ENCODE results near the gene ZSCAN20.

Gene ZSCAN20

DNA sequence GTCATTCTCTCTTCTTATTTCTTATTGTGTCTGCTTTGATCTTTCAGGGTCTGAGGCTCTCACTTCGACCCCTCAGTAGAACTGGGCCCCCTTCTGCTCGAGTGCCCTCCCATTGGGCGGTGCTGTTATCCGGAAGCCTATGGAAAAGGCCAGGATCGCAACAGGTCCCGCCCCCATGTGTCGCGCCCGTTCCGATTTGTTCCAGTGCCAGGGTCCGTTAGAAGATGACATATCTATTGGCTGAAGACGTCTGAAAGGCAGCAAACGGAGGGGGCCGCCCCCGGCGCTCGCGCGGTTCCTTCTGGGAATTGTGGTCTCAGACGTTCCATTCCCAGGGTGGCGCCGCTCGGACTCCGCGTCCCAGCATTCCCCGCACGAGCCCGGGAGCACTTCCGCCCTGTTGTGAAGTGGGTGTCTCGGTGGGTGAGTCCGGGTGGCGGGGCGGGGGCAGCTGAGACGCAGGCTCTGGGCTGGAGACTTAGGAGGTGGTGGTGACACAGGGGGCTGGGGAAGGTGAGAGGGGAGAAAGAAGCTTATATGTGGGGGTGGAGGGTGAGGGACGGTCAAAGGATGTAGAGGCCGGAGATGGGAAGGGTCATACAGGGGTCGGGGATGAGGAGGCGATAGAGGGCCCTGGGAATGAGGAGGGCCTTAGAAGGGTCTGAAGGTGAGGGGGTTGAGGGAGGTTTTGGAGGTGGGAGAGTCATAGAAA is at the start of gene ZSCAN20:
Gene ZSCAN20, plus strand, starts transcription at position 377 of the 712 bp plus-strand sequence. CDS start 6,644 bp downstream, outside the sequence.
- ATAC-seq = peak; percentile 95
- TF ChIP-seq SNAI2 (CRISPR knock-in tag; IDR thresholded peaks at IDR 0.05) (no peak), ZNF70 (CRISPR knock-in tag; IDR thresholded peaks at IDR 0.05) (peak; percentile 76), ZNF565 (CRISPR knock-in tag; conservative IDR thresholded peaks at IDR 0.05; ENCODE audit: low read depth) (no peak), RARB (CRISPR knock-in tag; IDR thresholded peaks at IDR 0.05) (no peak), BACH2 (CRISPR knock-in tag; IDR thresholded peaks at IDR 0.05; ENCODE audit: borderline replicate concordance) (no peak), PPARA (CRISPR knock-in tag; IDR thresholded peaks at IDR 0.05; ENCODE audit: borderline replicate concordance) (no peak)
- TF ChIP-seq, protein P1, sequence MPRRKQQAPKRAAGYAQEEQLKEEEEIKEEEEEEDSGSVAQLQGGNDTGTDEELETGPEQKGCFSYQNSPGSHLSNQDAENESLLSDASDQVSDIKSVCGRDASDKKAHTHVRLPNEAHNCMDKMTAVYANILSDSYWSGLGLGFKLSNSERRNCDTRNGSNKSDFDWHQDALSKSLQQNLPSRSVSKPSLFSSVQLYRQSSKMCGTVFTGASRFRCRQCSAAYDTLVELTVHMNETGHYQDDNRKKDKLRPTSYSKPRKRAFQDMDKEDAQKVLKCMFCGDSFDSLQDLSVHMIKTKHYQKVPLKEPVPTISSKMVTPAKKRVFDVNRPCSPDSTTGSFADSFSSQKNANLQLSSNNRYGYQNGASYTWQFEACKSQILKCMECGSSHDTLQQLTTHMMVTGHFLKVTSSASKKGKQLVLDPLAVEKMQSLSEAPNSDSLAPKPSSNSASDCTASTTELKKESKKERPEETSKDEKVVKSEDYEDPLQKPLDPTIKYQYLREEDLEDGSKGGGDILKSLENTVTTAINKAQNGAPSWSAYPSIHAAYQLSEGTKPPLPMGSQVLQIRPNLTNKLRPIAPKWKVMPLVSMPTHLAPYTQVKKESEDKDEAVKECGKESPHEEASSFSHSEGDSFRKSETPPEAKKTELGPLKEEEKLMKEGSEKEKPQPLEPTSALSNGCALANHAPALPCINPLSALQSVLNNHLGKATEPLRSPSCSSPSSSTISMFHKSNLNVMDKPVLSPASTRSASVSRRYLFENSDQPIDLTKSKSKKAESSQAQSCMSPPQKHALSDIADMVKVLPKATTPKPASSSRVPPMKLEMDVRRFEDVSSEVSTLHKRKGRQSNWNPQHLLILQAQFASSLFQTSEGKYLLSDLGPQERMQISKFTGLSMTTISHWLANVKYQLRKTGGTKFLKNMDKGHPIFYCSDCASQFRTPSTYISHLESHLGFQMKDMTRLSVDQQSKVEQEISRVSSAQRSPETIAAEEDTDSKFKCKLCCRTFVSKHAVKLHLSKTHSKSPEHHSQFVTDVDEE (CRISPR knock-in tag; IDR thresholded peaks at IDR 0.05) = peak; percentile 16; the same call in 1 of the 2 replicates
- TF ChIP-seq, protein P2, sequence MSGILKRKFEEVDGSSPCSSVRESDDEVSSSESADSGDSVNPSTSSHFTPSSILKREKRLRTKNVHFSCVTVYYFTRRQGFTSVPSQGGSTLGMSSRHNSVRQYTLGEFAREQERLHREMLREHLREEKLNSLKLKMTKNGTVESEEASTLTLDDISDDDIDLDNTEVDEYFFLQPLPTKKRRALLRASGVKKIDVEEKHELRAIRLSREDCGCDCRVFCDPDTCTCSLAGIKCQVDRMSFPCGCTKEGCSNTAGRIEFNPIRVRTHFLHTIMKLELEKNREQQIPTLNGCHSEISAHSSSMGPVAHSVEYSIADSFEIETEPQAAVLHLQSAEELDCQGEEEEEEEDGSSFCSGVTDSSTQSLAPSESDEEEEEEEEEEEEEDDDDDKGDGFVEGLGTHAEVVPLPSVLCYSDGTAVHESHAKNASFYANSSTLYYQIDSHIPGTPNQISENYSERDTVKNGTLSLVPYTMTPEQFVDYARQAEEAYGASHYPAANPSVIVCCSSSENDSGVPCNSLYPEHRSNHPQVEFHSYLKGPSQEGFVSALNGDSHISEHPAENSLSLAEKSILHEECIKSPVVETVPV (CRISPR knock-in tag; IDR thresholded peaks at IDR 0.05) = no peak
- TF ChIP-seq, protein P3, sequence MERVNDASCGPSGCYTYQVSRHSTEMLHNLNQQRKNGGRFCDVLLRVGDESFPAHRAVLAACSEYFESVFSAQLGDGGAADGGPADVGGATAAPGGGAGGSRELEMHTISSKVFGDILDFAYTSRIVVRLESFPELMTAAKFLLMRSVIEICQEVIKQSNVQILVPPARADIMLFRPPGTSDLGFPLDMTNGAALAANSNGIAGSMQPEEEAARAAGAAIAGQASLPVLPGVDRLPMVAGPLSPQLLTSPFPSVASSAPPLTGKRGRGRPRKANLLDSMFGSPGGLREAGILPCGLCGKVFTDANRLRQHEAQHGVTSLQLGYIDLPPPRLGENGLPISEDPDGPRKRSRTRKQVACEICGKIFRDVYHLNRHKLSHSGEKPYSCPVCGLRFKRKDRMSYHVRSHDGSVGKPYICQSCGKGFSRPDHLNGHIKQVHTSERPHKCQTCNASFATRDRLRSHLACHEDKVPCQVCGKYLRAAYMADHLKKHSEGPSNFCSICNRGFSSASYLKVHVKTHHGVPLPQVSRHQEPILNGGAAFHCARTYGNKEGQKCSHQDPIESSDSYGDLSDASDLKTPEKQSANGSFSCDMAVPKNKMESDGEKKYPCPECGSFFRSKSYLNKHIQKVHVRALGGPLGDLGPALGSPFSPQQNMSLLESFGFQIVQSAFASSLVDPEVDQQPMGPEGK (CRISPR knock-in tag; IDR thresholded peaks at IDR 0.05; ENCODE audit: borderline replicate concordance) = no peak

DNA sequence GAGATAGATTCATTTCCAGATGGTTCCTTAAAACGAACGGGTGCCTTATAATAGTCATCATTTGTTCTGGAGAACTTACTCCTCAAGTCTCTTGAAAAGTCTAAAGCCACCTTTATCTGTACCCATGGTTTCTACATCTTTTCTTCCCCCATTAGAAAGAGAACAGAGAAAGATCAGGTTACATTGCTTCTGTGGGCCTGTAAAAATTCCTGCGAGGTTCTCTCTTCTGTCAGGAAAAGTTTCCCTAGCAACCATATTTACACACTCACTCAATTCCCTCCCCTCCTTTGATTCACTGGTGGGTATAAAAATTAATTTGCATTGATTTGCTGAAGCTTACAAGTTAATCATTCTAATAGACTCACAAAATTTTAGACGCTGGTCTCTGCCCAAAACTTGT is 48.2 kb upstream of the ZSCAN20 start:
- peak; percentile 83 for ATAC-seq

DNA sequence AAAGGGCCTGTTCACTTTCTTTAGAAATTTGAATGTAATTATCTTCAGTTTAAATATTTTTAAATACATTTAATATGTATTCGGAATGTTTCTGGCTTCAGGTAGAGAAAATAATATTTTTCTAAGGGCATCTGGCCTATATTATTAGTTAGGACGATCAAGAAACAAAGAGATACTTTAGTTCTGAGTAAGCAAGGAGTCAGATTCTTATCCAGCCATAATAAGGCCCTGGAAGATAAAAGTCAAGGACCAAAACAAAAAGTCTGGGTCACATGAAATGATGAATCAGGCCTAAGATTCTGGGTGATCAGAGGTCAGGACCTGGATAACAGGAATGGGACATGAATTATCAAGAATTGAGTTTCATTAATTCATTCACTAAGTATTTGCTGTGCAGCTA is 47.8 kb upstream of the ZSCAN20 start:
- peak; percentile 87 for ATAC-seq
- TF ChIP-seq, protein P2 (CRISPR knock-in tag; IDR thresholded peaks at IDR 0.05) = no peak
- TF ChIP-seq ZNF8 (CRISPR knock-in tag; IDR thresholded peaks at IDR 0.05) (0 out of 2 replicates have a peak, but pooled peaks have one; percentile 22), RARB (CRISPR knock-in tag; IDR thresholded peaks at IDR 0.05) (no peak), ESRRG (CRISPR knock-in tag; IDR thresholded peaks at IDR 0.05) (no peak), ISL1 (CRISPR knock-in tag; IDR thresholded peaks at IDR 0.05) (peak; percentile 89), ZFP3 (CRISPR knock-in tag; IDR thresholded peaks at IDR 0.05) (0 out of 2 replicates have a peak, but pooled peaks have one; percentile 29), TCF4 (CRISPR knock-in tag; IDR thresholded peaks at IDR 0.05; ENCODE audit: borderline replicate concordance) (no peak), BACH2 (CRISPR knock-in tag; IDR thresholded peaks at IDR 0.05; ENCODE audit: borderline replicate concordance) (no peak), CSDC2 (CRISPR knock-in tag; IDR thresholded peaks at IDR 0.05) (no peak), ZC3H10 (CRISPR knock-in tag; IDR thresholded peaks at IDR 0.05) (no peak)
- TF ChIP-seq, protein P4, sequence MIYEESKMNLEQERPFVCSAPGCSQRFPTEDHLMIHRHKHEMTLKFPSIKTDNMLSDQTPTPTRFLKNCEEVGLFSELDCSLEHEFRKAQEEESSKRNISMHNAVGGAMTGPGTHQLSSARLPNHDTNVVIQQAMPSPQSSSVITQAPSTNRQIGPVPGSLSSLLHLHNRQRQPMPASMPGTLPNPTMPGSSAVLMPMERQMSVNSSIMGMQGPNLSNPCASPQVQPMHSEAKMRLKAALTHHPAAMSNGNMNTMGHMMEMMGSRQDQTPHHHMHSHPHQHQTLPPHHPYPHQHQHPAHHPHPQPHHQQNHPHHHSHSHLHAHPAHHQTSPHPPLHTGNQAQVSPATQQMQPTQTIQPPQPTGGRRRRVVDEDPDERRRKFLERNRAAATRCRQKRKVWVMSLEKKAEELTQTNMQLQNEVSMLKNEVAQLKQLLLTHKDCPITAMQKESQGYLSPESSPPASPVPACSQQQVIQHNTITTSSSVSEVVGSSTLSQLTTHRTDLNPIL (CRISPR knock-in tag; IDR thresholded peaks at IDR 0.05; ENCODE audit: low read depth) = no peak
- TF ChIP-seq, protein P5, sequence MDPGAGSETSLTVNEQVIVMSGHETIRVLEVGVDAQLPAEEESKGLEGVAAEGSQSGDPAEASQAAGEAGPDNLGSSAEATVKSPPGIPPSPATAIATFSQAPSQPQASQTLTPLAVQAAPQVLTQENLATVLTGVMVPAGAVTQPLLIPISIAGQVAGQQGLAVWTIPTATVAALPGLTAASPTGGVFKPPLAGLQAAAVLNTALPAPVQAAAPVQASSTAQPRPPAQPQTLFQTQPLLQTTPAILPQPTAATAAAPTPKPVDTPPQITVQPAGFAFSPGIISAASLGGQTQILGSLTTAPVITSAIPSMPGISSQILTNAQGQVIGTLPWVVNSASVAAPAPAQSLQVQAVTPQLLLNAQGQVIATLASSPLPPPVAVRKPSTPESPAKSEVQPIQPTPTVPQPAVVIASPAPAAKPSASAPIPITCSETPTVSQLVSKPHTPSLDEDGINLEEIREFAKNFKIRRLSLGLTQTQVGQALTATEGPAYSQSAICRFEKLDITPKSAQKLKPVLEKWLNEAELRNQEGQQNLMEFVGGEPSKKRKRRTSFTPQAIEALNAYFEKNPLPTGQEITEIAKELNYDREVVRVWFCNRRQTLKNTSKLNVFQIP (CRISPR knock-in tag; IDR thresholded peaks at IDR 0.05; ENCODE audit: borderline replicate concordance, low read depth) = no peak

More for the DNA sequence above, 48.2 kb upstream of the ZSCAN20 start:
- TF ChIP-seq ZC3H10 (CRISPR knock-in tag; IDR thresholded peaks at IDR 0.05) = 0 out of 2 replicates have a peak, but pooled peaks have one; percentile 1
- TF ChIP-seq ZNF8 (CRISPR knock-in tag; IDR thresholded peaks at IDR 0.05) = no peak

Data from SK-N-SH treated with all-trans-retinoic acid at 6 μM for 48 hours (cell line).